ENCODE measurements around the gene HPDL.

Gene HPDL

DNA sequence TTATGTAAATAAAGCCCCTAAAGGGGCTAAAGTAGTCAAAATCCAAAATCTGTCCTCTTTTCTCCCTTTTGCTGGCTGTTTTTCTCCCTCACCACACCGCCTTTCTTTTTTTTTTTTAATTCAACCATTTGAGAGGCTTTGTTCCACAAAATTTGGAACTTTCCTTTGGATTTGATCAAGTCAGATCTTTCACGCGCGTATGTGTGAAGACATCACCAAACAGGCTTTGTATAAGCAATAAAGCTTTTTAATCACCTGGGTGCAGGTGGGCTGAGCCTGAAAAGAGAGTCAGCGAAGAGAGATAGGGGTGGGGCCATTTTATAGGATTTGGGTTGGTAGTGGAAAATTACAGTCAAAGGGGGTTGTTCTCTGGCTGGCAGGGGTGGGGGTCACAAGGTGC lies 5.3 kb upstream of the HPDL start:
- in situ Hi-C loops (cut with MboI; ENCODE audit: low sequenced_read_pairs), result no loop called here

GRCh38 chr1:45322486-45323040 lies 4.1 kb upstream of the HPDL start:
- in situ Hi-C loops (cut with MboI; ENCODE audit: low sequenced_read_pairs), result no loop called here

- in situ Hi-C loops (cut with MboI; ENCODE audit: low sequenced_read_pairs), result no loop called here
Measured at GRCh38 chr1:45325851-45326506, 716 bp upstream of the HPDL start.

- in situ Hi-C loops (cut with MboI; ENCODE audit: low sequenced_read_pairs), result no loop called here
Measured at GRCh38 chr1:45327644-45328515, 1.2 kb downstream of the HPDL start.

GRCh38 chr1:45328680-45329079 lies 2.0 kb downstream of the HPDL start:
- in situ Hi-C loops (cut with MboI; ENCODE audit: low sequenced_read_pairs), result no loop called here

DNA sequence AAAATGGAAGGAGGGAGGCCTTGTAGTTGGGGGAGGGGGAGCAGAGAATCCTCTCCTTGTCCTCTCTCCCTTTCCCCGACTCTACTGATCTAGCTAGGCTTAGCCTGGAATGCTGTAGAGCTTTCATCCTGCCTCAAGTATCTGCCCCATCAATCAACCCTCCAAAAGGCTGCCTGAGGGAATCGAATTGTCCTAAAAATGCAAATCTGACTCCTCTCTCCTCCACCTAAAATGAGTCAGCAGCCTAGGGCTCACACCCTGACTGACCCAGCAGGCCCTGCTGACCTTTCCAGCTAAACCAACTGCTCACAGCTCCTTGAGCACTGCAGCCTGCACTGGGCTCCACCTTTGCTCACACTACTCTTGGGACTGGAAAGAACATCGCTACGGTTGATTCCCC lies 2.8 kb downstream of the HPDL start:
- in situ Hi-C loops (cut with MboI; ENCODE audit: low sequenced_read_pairs), result no loop called here

GRCh38 chr1:45331436-45332345 lies 5.0 kb downstream of the HPDL start:
- in situ Hi-C loops (cut with MboI; ENCODE audit: low sequenced_read_pairs), result no loop called here

DNA sequence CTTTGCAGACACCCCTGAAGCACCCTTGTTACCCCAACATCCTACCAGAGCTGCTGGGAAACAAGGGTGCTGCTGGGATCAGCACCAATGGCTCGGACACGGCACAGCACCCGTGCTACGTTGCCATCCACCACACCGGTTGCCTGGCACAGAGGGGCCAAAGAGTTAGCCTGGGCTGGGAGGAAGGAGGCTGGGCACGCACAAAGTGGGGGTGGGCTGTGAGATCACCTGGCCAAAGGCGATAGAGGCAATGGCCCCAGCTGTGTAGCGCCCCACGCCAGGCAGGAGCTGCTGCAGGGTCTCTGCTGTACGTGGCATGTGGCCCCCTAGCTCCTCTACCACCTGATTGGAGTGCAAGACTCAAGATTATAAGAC lies 5.6 kb downstream of the HPDL start:
- in situ Hi-C loops (cut with MboI; ENCODE audit: low sequenced_read_pairs), result no loop called here

DNA sequence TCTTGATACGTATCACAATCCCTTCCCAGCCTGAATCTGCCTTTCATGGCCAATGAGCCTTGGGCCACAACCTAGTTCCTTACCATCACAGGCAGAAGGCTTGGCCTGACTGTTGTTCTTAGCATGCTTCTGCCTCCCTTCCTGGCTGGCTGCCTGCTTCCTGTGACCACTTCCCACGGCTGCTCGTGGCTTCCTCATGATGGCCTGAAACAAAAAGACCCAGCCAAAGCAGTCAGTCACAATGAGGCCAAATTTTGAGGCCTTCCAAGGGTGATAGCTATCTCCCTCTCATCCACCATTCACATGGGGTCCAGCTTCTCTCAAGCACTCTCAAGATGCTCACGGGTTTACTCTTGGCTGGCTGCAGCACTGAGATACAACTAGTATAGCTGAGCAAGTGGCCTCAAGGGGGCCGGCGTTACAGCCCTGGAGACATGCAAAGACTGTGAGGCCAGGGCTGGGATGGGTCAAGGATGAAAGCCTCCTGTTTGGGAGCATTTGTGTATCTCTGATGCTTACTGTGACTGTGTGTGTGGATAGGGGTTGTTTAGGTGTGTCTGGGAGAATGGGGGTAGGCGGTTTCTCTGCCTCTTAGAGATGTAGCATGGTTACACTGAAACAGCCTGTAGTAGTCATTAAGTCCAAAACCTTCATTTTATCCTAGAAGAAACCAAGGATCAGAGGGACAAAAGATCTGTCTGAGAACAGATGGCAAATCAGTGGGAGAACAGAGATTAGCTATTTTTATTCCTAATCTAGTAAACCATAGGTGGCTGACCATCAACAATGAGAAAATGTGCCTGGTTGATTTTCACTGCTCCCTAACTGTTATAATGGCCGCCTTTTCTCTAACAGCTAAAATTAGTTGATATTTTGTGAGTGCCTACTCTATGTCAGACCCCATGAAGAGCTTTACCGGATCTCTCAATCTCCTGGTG lies 7.9 kb downstream of the HPDL start:
- in situ Hi-C loops (cut with MboI; ENCODE audit: low sequenced_read_pairs), result no loop called here

DNA sequence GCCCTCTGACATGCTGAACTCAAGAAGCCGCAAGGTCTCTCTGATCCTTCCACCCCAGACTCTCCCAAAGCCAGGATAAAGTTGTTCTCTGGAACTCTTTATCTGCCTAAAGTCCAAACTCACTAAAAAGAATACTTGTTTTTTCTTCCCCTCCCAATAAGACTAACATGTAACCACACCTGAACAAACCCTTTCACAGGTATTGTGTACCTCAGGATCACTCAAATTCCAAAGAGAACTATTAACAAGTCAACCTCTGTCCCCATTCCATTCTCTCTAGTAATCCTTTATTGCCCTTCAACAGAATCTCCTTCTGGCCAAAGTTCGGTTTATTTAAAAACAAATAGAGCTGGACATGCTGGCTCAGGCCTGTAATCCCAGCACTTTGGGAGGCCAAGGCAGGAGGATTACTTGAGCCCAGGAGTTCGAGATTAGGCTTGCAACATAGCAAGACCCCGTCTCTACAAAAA lies 9.2 kb downstream of the HPDL start:
- in situ Hi-C loops (cut with MboI; ENCODE audit: low sequenced_read_pairs), result no loop called here

DNA sequence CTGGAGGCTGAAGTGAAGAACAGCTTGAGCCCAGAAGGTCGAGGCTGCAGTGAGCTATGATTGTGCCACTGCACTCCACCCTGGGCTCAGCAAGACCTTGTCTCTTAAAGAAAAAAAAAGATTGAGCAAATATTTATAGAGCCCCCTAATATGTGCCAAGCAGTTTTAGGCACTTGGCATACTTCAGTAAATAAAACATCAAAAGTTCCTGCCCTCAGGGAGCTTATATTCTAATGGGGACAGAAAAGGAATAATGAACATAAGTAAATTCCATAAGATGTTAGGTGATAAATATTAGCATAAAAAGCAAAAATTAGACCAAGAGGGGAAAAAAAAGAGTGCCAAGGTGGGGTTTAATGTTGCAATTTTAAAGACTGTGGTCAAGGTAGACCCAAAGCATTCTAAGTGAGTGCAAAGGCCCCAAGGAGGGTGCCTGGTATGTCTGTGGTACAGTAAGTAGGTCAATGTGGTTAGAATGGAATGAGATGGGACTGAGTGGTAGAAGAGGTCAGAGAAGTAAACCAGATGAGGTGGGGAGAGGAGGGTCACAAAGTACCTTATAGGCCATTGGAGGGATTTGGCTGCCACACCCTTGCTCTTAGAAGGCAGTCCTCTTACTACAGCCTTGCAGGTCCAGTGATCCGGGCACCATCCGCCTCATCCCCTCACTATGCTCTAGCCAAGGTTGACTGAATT lies 11.1 kb downstream of the HPDL start:
- in situ Hi-C loops (cut with MboI; ENCODE audit: low sequenced_read_pairs), result no loop called here

DNA sequence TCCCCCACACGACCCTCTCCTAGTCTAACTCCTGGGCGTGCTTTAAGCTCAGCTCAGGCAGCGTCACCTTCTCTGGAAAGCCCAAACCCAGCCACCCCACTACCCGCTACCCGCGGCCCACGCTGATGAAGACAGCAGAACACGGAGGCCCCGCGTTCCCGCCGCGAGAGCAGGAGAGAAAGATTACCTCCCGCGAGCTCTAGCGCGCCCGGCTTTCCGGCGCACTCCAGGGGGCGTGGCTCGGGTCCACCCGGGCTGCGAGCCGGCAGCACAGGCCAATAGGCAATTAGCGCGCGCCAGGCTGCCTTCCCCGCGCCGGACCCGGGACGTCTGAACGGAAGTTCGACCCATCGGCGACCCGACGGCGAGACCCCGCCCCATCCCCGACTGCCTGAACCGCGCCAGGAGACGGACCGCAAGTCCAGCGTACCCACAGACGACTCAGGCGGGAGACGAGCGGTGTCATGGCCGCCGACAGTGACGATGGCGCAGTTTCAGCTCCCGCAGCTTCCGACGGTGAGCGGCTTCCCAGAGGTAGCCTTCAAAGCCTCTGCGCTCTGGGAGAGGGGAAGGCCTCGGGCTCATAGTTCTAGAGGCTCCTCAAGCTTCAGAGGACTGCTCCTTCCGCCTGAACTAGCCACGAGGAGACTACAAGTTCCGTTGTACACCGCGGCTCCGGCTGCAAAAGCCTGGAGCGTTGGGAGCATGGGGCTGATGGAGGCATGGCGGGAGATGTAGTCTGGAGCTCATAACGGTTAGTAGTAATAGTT lies 13.3 kb downstream of the HPDL start, which contains the start of the genes MUTYH and TOE1:
MUTYH (minus strand) TSS at position 652 of the 770 bp plus-strand sequence. CDS start 5,935 bp downstream, outside the sequence.
TOE1 (plus strand) TSS at position 382 of the 770 bp plus-strand sequence; CDS start at position 465, 83 bp downstream.
- in situ Hi-C loops (cut with MboI; ENCODE audit: low sequenced_read_pairs), result no loop called here

GRCh38 chr1:45340816-45341466 lies 14.2 kb downstream of the HPDL start:
- in situ Hi-C loops (cut with MboI; ENCODE audit: low sequenced_read_pairs), result no loop called here

DNA sequence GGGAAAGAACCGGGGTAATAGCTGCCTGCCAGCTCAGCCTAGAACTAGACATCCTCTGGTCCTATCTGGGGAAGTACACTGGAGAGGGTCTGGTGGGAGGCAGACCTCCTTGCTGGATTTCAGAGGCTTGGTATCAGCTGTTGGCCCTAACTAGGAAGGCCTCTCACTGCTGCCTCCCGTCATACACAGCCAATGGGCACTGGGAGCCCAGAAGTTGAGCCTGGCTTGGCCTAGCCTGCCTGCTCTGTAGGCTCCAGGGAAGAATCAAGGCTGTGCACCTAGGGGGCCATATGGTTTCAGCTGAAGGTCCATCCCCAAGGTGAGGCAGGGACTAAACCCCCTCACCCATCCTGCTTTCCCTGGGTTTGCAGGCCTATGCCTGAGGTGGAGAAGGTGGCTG lies 17.8 kb downstream of the HPDL start:
- in situ Hi-C loops (cut with MboI; ENCODE audit: low sequenced_read_pairs), result no loop called here

GRCh38 chr1:45345014-45345413 lies 18.3 kb downstream of the HPDL start:
- in situ Hi-C loops (cut with MboI; ENCODE audit: low sequenced_read_pairs), result no loop called here

- in situ Hi-C loops (cut with MboI; ENCODE audit: low sequenced_read_pairs), result no loop called here
Measured at GRCh38 chr1:45346473-45346872, 19.8 kb downstream of the HPDL start.

GRCh38 chr1:45348020-45348419 lies 21.3 kb downstream of the HPDL start:
- in situ Hi-C loops (cut with MboI; ENCODE audit: low sequenced_read_pairs), result no loop called here

GRCh38 chr1:45348609-45348965 lies 21.9 kb downstream of the HPDL start:
- in situ Hi-C loops (cut with MboI; ENCODE audit: low sequenced_read_pairs), result no loop called here

Measured in hTERT RPE-1 (cell line).